Left renal pelvis (tissue), 4 donors: Measurements from ENCODE around the gene ANKS6. TPM values are rescaled to one million over a fixed set of nuclear protein-coding genes. Genes with fewer than 3 reads are reported as not detected.
A peak's percentile ranks its signal among the peaks of the same experiment; 100 is the strongest.

Source experiments
- DNase-seq, 4 donors: peaks; one replicate each; pipeline ENCODE4 v3.0.0-alpha.2; 2013; ENCODE audit warnings: low read depth in 4 of 4, low spot score in 3 of 4
- polyA plus RNA-seq, 4 donors: library from polyadenylated mRNA; unstranded; fragments of 120-200 nt; gene quantifications; one replicate each; pipeline ENCODE4 v1.2.1, GENCODE V29; 2013; ENCODE audit not compliant: insufficient read length in 4 of 4

ANKS6 gene
- polyA plus RNA-seq, result 10 to 100 TPM; 18.5 to 30.1 (median 23.2) TPM

DNA sequence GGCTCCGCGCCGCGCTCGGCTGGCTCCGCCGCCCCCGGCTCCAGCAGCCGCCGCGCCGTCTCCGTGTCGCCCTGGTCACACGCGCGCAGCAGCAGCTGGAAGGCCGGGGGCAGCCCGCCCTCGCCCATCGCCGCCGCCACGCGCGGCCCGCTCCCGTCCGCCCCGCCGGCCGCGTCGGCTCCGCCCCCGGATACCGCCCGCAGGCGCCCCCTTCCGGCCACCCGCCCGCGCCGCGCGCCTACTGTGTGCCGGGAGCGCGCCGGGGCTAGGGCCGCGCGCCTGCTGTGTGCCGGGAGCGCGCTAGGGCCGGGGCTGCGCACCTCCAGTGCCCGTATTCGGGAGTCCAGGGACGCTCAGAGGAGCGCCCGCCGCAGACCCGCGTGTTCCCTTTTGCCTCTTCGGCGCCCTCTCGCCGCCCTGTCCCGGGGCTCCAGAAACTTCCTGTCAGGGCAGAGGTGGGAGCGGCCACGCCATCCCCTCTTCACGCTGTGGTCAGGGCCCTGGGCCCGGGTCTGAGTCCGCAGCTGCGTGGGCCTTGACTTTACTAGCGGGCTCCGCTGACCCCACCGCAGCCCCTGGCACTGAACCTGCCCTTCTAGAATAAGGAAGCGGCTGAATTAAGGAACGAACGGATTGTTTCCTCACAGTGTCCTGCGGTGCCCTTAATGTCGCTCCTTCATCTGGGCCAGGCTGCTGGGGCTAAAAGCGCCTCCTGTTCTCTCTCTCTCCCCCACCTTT, at the start of gene ANKS6:
Gene ANKS6, minus strand, starts transcription at position 192 of the 738 bp plus-strand sequence. Its CDS starts 64 bp downstream, at position 128.
- peak in 3 of 4 donors; percentile 66 to 72 (median 69) for DNase-seq

DNA sequence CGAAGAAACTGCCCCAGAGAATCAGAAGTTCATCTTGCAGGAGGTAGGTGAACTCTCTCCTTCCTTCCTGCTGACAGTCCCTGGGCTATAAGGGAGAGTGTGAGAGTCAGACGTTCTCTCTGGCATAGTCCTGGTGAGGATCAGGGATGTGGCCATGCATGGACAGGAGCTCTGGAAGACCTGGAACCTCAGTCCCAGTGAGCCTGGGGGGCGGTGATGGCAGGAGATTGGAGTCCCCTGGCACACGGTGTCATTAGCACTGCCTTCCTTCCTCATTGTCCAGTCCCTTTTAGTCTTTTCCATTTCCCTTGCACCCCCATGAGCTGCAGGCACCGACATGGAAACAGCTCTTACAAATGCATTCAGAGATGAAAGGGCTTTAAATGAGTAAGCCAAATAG, 49.7 kb upstream of the ANKS6 start:
- DNase-seq, result no peak

DNA sequence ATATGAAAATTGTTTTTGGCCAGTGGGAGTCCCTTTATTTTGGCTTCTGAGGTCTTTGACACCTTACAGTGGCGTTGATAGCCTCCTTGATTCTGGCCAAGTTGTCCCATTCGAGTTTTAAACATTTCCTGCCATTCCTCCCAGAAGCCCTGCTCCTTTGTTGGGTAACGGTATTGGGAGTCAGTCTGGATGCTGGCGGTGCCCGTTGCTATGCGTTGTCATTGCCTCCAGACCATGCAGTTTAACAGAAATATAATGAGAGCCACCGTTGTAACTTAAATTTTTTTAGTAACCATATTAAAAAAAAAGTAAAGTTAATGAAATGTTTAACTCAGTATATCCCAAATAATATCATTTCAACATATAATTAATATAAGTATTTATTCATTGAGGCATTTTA, 46.2 kb upstream of the ANKS6 start:
- no peak for DNase-seq

DNA sequence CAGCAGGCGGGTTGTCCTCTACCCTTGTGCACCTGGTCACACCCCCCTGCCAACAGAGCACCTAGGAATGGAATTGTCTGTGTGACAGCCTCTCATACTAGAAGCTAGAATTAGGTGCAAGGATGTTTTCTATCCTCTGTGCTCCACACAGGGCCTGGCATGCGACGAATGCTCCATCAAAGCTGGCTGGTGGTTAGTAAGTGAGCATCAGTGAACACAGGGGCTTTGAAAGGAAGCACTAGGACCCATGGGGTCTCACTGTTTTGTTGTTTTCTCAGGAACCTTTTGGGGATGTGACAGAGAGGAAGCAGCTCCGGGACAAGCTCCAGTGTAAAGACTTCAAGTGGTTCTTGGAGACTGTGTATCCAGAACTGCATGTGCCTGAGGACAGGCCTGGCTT, 43.4 kb upstream of the ANKS6 start:
- no peak for DNase-seq

DNA sequence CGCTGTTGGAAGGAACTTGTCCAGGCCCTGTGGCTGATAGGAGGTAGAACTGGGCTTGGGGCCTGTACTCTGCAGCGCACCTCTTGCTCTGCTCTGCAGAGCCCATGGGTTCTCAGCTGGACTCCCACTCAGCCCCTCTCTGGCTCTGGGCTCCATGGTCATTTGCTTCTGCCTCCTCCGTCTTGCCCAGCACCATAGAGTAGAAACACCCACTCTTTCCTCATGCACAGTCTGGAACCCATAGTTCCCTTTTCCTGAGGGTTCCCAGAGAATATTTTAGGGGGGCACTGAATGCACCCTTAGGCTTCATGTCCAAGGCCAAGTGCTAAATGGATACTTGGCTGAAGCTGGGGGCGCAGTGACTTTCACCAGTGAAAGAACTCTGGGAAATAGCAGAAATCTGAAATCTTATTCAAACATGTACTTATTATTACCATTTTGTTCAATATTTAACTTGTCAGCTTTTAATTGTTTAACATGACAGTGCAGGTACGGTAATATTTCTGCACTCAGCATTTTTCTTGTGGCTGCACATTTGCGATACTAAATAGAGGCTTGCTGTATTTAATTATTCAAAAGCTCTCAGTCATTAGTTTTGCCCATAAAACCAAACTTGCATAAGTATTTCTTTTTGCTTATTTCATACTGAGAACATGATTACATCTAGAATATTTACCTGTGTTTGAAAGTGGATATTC, 42.7 kb upstream of the ANKS6 start:
- no peak for DNase-seq

DNA sequence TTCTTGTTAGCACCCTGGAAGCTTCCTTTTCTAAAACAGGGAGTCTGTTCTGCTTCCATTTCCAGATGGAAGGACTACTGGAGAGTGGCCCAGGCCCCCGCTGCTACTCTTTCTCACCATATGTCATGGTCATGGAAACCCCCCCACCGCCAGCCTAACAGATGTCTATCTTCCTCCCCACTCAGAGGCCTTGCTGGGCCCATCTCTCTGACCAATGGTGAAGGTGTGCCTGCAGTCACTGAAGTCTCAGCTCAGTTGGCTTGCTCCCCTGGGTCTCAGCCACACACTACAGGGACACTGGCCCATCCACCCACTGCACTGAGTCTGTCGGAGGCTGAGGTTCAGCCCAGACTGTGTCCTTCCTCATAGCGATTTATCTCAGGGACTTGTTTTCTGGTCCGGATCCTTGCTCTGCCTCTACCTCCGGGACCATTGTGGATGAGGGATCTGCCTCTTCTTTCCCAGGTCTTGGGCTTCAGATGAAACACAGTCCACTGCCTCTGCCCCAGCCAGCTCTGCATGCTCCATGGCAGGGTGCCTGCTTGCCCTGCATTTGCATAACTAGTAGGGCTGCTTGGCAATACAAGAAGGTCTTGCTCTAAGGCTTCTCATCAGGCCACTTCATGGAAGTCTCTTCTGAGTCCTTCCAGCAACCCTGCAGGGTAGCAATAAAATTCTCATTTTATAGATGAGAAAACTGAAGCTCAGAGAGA, 42.0 kb upstream of the ANKS6 start:
- no peak for DNase-seq

DNA sequence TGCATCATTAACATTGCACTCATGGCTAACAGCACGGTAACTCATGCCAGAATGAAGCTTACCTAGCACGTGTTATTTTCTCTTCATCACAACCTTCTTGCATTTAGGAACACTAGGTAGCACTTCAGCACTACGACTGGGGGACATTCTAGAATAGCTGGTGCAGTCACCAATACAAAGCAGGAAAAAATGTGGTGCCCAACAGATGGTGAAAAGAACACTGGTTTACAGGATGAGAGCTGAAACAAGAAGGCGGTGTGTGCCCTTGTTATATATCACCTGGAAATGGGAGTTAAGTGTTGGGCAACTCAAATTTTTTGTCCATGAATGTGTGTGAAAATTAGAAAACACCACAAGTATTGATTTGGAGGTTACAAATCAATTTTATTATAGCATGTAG, 41.2 kb upstream of the ANKS6 start:
- no peak for DNase-seq

DNA sequence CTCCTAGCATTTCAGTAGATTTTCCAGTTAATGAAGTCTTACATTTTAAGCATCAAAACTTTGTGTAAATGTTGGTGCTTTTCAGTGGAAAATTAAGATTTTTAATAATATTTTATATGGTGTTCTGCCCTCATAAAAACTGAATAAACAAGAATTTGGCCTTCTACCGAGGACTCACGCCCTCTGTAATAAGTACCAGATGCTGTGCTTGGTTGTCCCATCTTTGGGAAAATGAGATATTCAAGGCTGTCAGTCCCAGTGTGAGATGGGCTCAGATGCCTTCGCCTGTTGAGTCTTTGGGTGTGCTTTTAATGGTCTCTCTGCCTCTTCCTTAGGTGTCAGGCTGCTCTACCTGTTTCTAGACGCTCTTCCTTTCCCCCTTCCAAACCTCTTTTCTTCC, 39.9 kb upstream of the ANKS6 start:
- DNase-seq, result no peak

DNA sequence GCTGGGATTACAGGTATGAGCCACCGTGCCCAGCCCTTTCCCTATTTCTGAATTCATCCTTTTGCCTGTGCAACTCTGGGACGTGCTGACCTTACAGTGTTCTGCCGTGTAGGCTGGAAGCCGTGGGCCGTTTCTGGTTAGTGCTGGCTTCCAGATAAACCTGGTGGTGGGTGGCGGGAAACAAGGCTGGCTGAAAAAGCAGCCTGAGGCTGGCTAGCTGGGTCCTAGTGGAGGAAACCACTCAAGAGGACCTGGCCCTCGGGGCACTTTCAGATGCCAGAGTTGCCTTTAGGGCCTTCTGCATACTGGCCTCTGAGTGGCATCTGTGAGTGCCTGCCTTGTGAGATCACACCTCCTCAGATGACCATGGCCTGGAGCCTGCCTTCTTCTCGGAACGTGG, 38.0 kb upstream of the ANKS6 start:
- no peak for DNase-seq

DNA sequence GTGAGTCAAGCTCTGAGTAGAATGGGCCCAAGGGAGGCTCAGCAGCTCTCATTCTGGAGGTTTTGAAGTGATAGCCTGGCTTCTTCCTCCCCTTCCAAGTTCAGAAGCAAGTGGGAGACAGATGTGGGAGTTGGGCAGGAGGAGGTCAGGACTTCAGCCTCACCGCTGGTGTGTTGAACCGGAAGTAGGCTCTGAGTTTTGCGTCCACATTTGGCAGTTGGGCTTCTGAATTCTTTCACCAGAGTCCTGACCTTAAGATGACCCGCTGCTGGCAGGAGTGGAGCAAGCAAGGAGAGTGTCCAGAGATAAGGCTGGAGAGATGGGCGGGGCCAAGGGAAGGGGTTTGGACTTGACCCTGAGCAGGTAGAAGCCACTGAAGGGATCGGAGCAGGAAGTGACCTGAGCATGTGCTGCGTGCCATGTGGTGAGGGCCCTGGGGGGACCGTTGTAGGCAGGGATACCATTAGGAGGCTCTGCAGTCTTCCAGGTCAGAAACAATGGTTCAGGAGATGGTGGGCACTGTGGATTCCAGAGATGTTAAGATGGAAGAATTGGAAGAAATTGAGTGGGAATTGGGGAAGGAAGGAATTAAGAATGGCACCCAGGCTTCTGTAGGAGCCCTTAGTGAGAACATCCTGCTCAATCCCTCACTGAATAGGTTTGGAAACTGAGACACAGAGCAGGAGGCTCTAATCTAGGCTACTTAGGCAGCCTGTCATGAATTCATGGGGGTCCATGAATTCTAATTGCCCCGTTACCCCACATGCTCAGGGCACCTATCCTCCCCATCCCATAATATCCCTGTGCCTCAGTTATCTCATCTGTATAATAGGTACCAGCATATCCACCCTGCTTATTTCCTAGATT, 37.0 kb upstream of the ANKS6 start:
- DNase-seq, result no peak

DNA sequence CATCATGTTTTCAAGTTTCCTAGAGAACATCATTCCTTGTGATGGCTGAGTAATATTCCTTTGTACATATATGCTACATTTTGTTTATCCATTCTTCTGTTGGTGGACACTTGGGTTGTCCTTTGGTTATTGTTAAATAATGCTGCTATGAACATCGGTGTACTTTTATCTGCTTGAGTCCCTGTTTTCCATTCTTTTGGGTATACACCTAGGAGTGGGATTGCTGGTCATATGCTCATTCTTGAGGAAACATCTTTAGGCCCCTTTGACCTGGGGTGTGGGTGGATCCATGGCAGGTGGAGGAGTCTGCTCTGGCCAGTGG, 36.4 kb upstream of the ANKS6 start:
- no peak for DNase-seq

DNA sequence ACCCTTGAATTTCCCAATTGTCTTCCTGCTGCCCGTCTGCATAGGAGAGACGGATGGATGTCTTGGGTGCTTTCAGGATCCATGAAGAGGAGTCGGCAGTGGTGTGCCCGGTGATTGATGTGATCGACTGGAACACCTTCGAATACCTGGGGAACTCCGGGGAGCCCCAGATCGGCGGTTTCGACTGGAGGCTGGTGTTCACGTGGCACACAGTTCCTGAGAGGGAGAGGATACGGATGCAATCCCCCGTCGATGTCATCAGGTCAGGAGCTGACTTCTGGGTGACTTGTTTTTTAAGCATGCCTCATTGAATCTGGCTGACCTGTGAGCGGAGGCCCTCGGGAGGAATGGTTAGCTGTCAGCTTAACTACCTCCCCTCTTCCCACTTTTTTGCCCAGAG, 35.3 kb upstream of the ANKS6 start:
- DNase-seq, result no peak

DNA sequence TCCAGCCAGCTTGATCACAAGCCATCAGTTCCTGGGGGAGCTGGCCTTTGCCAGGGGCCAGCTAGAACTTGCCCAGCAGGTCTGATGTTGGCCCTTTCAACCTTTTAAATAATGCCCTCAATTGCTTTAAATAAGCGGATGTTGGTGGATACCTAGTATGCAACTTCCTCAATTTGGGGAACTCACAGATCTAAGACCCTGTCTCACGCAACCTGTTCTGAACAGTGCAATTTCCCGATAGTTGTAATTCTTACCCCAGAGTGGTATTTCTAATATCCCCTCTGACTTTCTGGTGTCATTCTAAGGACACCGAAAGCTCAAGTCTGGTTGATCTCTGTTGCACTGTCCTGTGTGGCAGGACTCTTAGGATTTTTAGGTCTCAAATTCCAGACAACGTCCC, 34.2 kb upstream of the ANKS6 start:
- no peak for DNase-seq

DNA sequence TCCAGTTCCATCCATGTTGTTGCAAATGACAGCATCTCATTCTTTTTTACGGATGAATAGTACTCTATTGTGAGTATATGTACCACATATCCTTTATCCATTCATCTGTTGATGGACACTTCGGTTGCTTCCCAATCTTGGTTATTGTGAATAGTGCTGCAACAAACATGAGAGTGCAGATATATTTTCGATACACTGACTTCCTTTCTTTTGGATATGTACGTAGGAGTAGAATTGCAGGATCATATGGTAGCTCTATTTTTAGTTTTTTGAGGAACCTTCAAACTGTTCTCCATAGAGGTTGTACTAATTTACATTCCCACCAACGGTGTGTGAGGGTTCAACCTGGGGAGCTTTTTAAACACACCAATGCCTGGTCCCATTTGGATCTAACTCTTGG, 33.4 kb upstream of the ANKS6 start:
- no peak for DNase-seq

DNA sequence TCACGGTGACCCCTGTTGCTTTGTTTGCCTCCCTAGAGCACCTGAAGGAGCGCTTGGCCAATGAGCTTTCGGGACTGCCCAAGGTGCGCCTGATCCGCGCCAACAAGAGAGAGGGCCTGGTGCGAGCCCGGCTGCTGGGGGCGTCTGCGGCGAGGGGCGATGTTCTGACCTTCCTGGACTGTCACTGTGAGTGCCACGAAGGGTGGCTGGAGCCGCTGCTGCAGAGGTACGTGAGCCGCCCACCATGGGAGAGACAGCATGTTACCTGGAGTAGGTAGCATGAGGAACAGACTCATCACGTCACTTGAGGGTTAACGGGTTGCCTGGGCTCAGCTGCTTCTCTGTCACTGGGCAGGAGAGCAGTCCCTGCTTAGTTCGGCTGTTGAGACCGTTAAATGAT, 30.4 kb upstream of the ANKS6 start:
- DNase-seq, result no peak

DNA sequence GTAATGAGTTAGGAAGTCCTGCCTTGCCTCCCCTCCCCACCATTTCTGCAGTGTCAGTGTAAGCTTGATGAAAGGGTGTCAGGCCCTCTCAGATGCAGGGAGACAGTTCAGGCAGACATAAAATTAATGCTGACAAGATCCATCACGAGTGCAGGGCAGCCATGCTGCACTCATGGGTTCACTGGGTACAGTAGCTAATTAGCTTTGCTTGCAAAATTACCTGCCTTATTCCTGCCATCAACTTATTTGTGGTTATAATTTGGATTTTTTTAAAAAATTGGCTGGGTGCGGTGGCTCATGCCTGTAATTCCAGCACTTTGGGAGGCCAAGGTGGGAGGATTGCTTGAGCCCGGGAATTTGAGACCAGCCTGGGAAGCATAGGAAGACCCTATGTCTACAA, 29.1 kb upstream of the ANKS6 start:
- DNase-seq, result no peak

DNA sequence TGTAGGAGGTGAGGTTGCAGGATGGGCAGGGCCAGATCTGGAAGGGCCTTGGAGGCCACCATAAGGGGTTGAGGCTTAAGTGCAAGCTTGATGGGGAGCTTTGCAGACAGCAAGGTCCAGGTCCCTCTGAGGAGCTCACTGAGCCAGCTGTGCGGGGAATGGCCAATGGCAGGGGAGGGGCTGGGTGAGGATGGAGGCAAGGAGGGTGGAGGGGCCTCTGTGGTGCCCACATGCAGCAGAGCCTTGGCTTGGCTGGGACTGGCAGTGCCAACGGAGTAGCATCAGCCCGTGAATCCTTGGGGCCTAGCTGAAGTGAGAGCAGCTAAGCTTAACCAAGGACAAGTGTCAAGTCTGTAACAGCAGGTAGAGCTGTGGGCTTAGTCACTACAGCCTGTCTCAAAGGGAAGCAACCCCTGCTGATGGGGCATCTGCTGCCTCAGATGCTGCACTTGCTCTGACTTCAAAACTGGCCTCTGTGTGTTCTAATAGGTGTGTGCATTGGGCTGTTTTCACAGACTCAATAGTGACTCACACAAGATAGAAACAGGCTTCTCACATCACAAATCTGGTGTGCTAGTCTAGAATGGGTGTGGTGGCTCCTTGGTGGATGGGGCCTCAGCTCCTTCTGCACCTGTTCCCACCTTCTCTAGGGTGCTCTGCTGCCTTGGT, 27.4 kb upstream of the ANKS6 start:
- no peak for DNase-seq

DNA sequence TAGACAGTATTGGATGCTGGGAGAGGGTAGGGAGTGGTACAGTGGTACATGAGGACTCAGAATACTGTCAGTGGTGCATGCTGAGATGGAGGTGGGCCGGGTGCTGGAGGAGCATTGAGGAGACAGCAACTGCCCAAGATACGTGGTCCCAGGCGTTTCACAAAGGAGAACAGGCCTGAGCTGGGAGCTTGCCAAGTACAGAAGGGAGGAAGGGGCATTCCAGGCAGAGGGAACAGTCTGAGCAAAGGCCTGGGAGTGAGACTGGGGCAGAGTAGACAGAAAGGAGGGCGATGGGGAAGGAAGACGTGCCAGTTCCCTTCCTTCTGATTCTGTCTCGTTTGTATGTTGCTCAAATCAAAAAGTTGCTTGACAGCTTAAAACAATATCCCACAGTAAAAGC, 26.3 kb upstream of the ANKS6 start:
- DNase-seq, result no peak

DNA sequence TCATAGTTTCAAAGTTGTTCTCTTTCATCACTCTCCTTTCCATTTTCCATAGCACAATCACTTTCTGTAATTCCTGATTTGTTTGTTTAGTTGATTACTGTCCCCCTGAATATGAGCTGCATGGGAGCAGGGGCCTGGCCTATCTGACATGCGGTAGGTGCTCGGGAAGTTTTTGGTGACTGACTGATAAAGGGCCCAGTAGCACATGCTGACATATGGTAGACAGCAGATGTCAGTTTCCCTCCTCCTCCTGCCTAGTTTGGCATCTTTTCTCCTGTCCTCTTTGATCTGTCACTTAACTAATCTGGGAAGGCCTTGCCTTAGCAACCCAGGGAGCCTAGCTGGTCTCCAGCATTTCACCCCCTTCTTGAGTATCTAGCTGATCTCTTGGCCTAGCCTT, 25.5 kb upstream of the ANKS6 start:
- DNase-seq, result no peak

DNA sequence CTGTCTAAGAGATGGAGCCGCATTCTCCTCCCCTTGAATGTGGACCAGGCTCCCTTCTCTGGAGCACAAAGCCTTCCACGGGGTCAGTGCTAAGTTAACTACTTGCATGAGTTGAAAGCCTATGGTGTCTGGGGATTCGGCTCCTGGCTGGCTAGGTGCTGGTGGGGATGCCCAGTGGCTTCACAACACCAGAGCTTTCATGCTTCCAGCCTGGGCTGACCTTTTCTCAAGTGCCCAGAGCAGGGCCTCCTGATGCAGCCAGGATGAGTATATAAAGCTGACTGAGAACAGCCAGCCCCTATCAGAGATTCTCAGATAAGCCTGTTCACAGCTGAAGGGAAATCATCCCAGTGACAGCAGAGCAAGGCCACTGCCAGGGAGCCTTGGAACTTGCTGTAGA, 22.9 kb upstream of the ANKS6 start:
- DNase-seq, result no peak
